Skeletal muscle satellite cell (primary cell): ENCODE measurements around the gene SLK. TPM values are rescaled to one million over a fixed set of nuclear protein-coding genes. Genes with fewer than 3 reads are reported as not detected.

Experiments used
- H3K27me3 ChIP-seq: 2 replicates; pipeline ENCODE4 v1.7.0; 2013; ENCODE audit warnings: low read length; ENCODE audit not compliant: control insufficient read depth, insufficient read depth
- H3K36me3 ChIP-seq: 2 replicates; pipeline ENCODE4 v1.7.0; 2013; ENCODE audit warnings: mild to moderate bottlenecking, control low read depth, low read length; ENCODE audit not compliant: insufficient read depth
- H3K4me1 ChIP-seq: 2 replicates; pipeline ENCODE4 v1.7.0; 2013; ENCODE audit warnings: low read length; ENCODE audit not compliant: control insufficient read depth, insufficient read depth
- H3K4me2 ChIP-seq: 2 replicates; pipeline ENCODE4 v1.7.0; 2013; ENCODE audit warnings: mild to moderate bottlenecking, low read length
- H3K4me3 ChIP-seq: 2 replicates; pipeline ENCODE4 v1.7.0; 2013; ENCODE audit warnings: low read length
- H3K9ac ChIP-seq: 2 replicates; pipeline ENCODE4 v1.7.0; 2013; ENCODE audit warnings: mild to moderate bottlenecking, low read depth, low read length, moderate library complexity
- H3K9me3 ChIP-seq: replicated peaks from 2 replicates; pipeline ENCODE4 v1.7.0; 2013; ENCODE audit warnings: mild to moderate bottlenecking, control low read depth, low read length
- total RNA-seq: library from RNA; depleted of rRNA; stranded (reverse); fragments of >200 nt; gene quantifications from 2 replicates; pipeline ENCODE4 v1.2.3, GENCODE V29; 2012; rRNA removed

SLK gene
- 38.7 and 52.5 TPM in 2 replicates for total RNA-seq

- H3K9ac ChIP-seq = peak within 1 kb of the TSS; percentile 86
- H3K4me2 ChIP-seq = peak within 1 kb of the TSS; percentile 89
- H3K9me3 ChIP-seq = no peaks in the 10 kb centered on the region
- H3K4me3 ChIP-seq = peak within 1 kb of the TSS; percentile 78
- no peaks in the 10 kb centered on the region for H3K36me3 ChIP-seq
- peaks cover 16% of the 10 kb centered on the region for H3K4me1 ChIP-seq
- no peaks in the 10 kb centered on the region for H3K27me3 ChIP-seq
Measured at GRCh38 chr10:103966671-103967447, at the start of gene SLK. TSS of gene SLK (plus strand) at chr10:103967140. CDS start at chr10:103967746, 606 bp downstream.

- no peaks in the 10 kb centered on the region for H3K27me3 ChIP-seq
- H3K4me2 ChIP-seq = peak overlapping the region; percentile 93
- peaks cover 12% of the 10 kb centered on the region for H3K36me3 ChIP-seq
- peak overlapping the region; percentile 90 for H3K9ac ChIP-seq
- peaks cover 27% of the 10 kb centered on the region for H3K4me1 ChIP-seq
- no peaks in the 10 kb centered on the region for H3K9me3 ChIP-seq
- H3K4me3 ChIP-seq = peak overlapping the region; percentile 79
Measured at GRCh38 chr10:103917302-103918052, 49.5 kb upstream of the SLK start.

- peak within 1 kb of the TSS; percentile 79 for H3K4me3 ChIP-seq
- peaks cover 12% of the 10 kb centered on the region for H3K36me3 ChIP-seq
- no peaks in the 10 kb centered on the region for H3K9me3 ChIP-seq
- H3K9ac ChIP-seq = peak within 1 kb of the TSS; percentile 90
- H3K27me3 ChIP-seq = no peaks in the 10 kb centered on the region
- peaks cover 27% of the 10 kb centered on the region for H3K4me1 ChIP-seq
- peak within 1 kb of the TSS; percentile 93 for H3K4me2 ChIP-seq
Measured at GRCh38 chr10:103918053-103918846, 48.7 kb upstream of the SLK start, which contains the start of gene STN1. TSS of gene STN1 (minus strand) at chr10:103918184. CDS start at chr10:103917594, 590 bp downstream.

DNA sequence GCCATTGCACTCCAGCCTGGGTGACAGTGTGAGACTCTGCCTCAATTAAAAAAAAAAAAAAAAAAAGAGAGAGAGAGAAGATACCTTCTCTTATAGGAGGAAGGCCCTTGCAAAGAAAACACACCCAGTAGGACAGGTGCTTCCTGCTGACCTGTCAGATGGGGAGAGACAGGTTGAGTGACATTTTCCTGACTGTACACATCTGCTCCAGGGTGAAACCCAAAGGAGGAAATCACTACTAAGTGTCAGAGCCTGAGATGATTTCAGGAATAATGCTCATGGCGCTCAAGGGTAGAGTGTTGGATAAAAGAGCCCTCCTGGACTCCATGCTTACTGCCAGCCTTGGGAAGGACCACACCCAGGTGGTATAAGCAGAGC, 47.3 kb upstream of the SLK start:
- Histone ChIP-seq H3K4me3 (no peak overlapping the region), H3K4me2 (no peak overlapping the region), H3K4me1 (peaks cover 27% of the 10 kb centered on the region), H3K9ac (no peak overlapping the region), H3K36me3 (peaks cover 12% of the 10 kb centered on the region), H3K9me3 (no peaks in the 10 kb centered on the region), H3K27me3 (no peaks in the 10 kb centered on the region)

- Histone ChIP-seq H3K4me1 (peaks cover 21% of the 10 kb centered on the region), H3K4me3 (no peak overlapping the region), H3K9ac (no peak overlapping the region), H3K27me3 (no peaks in the 10 kb centered on the region), H3K9me3 (no peaks in the 10 kb centered on the region), H3K4me2 (no peak overlapping the region), H3K36me3 (no peaks in the 10 kb centered on the region)
Measured at GRCh38 chr10:103921248-103921647, 45.7 kb upstream of the SLK start.

DNA sequence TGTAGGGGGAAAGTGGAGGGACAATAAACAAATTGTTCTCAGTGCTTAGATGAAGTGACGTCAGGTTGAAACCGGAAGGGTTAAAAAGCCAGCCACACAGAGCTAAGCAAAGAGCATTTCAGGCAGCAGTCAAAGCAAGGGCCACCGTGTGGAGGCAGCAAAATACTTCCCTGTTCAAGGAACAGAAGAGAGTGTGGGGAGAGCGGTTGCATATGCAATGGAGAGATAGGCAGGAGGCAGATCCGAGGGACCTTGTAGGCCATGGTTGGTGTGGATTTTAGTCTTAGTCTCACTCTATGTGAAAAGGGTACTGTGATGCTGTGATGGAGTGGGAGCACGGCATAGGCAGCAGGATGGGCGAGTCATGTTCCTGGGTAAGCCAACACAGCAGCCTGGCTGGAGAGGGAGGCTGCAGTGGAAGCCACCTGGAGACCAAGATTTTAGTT, 45.2 kb upstream of the SLK start:
- H3K9me3 ChIP-seq = no peaks in the 10 kb centered on the region
- no peak overlapping the region for H3K9ac ChIP-seq
- H3K4me2 ChIP-seq = no peak overlapping the region
- no peaks in the 10 kb centered on the region for H3K36me3 ChIP-seq
- H3K4me1 ChIP-seq = peaks cover 15% of the 10 kb centered on the region
- H3K4me3 ChIP-seq = no peak overlapping the region
- no peaks in the 10 kb centered on the region for H3K27me3 ChIP-seq

- no peaks in the 10 kb centered on the region for H3K27me3 ChIP-seq
- H3K4me2 ChIP-seq = no peak overlapping the region
- H3K4me3 ChIP-seq = no peak overlapping the region
- H3K4me1 ChIP-seq = peaks cover 8% of the 10 kb centered on the region
- no peaks in the 10 kb centered on the region for H3K36me3 ChIP-seq
- H3K9ac ChIP-seq = no peak overlapping the region
- no peaks in the 10 kb centered on the region for H3K9me3 ChIP-seq
Measured at GRCh38 chr10:103922659-103923058, 44.3 kb upstream of the SLK start.

DNA sequence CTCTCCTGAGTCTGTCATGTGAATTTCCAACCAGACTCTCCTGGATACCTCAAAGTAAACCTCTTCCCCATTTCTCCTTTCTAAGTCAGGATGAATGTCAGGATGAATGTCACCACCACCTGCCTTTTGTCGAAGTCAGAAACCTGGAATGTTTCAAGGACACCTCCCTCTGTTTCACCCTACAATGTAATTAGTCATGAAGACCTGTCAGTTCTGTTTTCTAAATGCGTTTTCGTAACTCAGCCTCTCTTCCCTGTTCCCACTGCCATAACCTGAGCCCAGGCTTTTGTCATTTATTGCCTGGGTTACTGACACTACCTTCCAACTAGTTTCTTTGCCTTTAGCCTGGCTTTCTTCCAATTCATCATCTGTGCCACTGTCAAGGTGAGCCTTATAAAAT, 43.4 kb upstream of the SLK start:
- no peaks in the 10 kb centered on the region for H3K27me3 ChIP-seq
- no peak overlapping the region for H3K9ac ChIP-seq
- no peak overlapping the region for H3K4me2 ChIP-seq
- H3K9me3 ChIP-seq = no peaks in the 10 kb centered on the region
- H3K4me3 ChIP-seq = no peak overlapping the region
- no peaks in the 10 kb centered on the region for H3K36me3 ChIP-seq
- peaks cover 6% of the 10 kb centered on the region for H3K4me1 ChIP-seq

GRCh38 chr10:103925591-103925990, 41.3 kb upstream of the SLK start:
- Histone ChIP-seq H3K4me1 (no peaks in the 10 kb centered on the region), H3K9ac (no peak overlapping the region), H3K4me3 (no peak overlapping the region)

GRCh38 chr10:103926722-103927319, 40.1 kb upstream of the SLK start:
- Histone ChIP-seq H3K4me3 (no peak overlapping the region), H3K9me3 (no peaks in the 10 kb centered on the region), H3K9ac (no peak overlapping the region), H3K27me3 (no peaks in the 10 kb centered on the region), H3K4me1 (no peaks in the 10 kb centered on the region), H3K4me2 (no peak overlapping the region), H3K36me3 (no peaks in the 10 kb centered on the region)

More at GRCh38 chr10:103925591-103925990, 41.3 kb upstream of the SLK start:
- no peaks in the 10 kb centered on the region for H3K27me3 ChIP-seq
- no peaks in the 10 kb centered on the region for H3K9me3 ChIP-seq
- H3K36me3 ChIP-seq = no peaks in the 10 kb centered on the region
- H3K4me2 ChIP-seq = no peak overlapping the region

- H3K4me2 ChIP-seq = no peak overlapping the region
- H3K27me3 ChIP-seq = no peaks in the 10 kb centered on the region
- no peaks in the 10 kb centered on the region for H3K4me1 ChIP-seq
- H3K36me3 ChIP-seq = no peaks in the 10 kb centered on the region
- H3K4me3 ChIP-seq = no peak overlapping the region
- no peak overlapping the region for H3K9ac ChIP-seq
- no peaks in the 10 kb centered on the region for H3K9me3 ChIP-seq
Measured at GRCh38 chr10:103928784-103929183, 38.2 kb upstream of the SLK start.
